GM19468 (cell line): ENCODE data around the gene MSI2.

Experiments used
- ATAC-seq: cut with Tn5 transposase; IDR thresholded peaks from one replicate; pipeline ENCODE4 v1.9.1; 2021; ENCODE audit warnings: mild to moderate bottlenecking, moderate library complexity, moderate number of reproducible peaks; ENCODE audit not compliant: unreplicated experiment; ENCODE audit errors: extremely low read depth

MSI2 gene

GRCh38 chr17:57312242-57312641 is 55.9 kb downstream of the MSI2 start:
- ATAC-seq = no peak

- no peak for ATAC-seq
These were observed 56.9 kb downstream of the MSI2 start for GRCh38 chr17:57313097-57313835.

- no peak for ATAC-seq
These were observed 59.0 kb downstream of the MSI2 start for GRCh38 chr17:57315061-57316015.

GRCh38 chr17:57316361-57316760 is 60.0 kb downstream of the MSI2 start:
- no peak for ATAC-seq

- ATAC-seq = no peak
These were observed 60.8 kb downstream of the MSI2 start for GRCh38 chr17:57317079-57317478.

GRCh38 chr17:57318913-57319312 is 62.6 kb downstream of the MSI2 start:
- no peak for ATAC-seq

GRCh38 chr17:57319806-57320205 is 63.5 kb downstream of the MSI2 start:
- no peak for ATAC-seq

- no peak for ATAC-seq
These were observed 67.1 kb downstream of the MSI2 start for GRCh38 chr17:57323391-57323790.

GRCh38 chr17:57324060-57324459 is 67.7 kb downstream of the MSI2 start:
- no peak for ATAC-seq

GRCh38 chr17:57324631-57325030 is 68.3 kb downstream of the MSI2 start:
- no peak for ATAC-seq

GRCh38 chr17:57326336-57326735 is 70.0 kb downstream of the MSI2 start:
- ATAC-seq = no peak

- ATAC-seq = no peak
These were observed 70.4 kb downstream of the MSI2 start for GRCh38 chr17:57326764-57327163.

GRCh38 chr17:57327176-57327970 is 71.0 kb downstream of the MSI2 start:
- ATAC-seq = no peak

GRCh38 chr17:57328109-57328882 is 72.0 kb downstream of the MSI2 start:
- no peak for ATAC-seq

- ATAC-seq = no peak
These were observed 73.3 kb downstream of the MSI2 start for GRCh38 chr17:57329380-57330214.

GRCh38 chr17:57330587-57330986 is 74.3 kb downstream of the MSI2 start:
- no peak for ATAC-seq

GRCh38 chr17:57331423-57331822 is 75.1 kb downstream of the MSI2 start:
- ATAC-seq = no peak

GRCh38 chr17:57332501-57332900 is 76.2 kb downstream of the MSI2 start:
- ATAC-seq = no peak
